K562 (cell line): ENCODE data around the gene CSNK1G2. TPM values are rescaled to one million over a fixed set of nuclear protein-coding genes. Genes with fewer than 3 reads are reported as not detected.

Experiments used
- ATF1 ChIP-seq, 2 experiments: fragments of 450-650 bp in 1 of 2; IDR thresholded peaks; 2 replicates each; pipeline ENCODE4 v1.6.1; 2016; ENCODE audit warnings: missing compliant biosample characterization in 1 of 2, missing genetic modification characterization in 1 of 2
- CC2D1A ChIP-seq: fragments of 450-650 bp; IDR thresholded peaks from 2 replicates; pipeline ENCODE4 v1.6.1; 2017; ENCODE audit warnings: mild to moderate bottlenecking
- ELF1 ChIP-seq: fragments of 200-800 bp; sonication (Bioruptor generic); IDR thresholded peaks from 2 replicates; pipeline ENCODE4 v1.6.1; 2016; ENCODE audit warnings: missing genetic modification characterization, missing compliant biosample characterization
- JUND ChIP-seq, 2 experiments: IDR thresholded peaks; 2 replicates in 1 of 2; 3 replicates in 1 of 2; pipeline ENCODE4 v1.6.1; 2011; ENCODE audit warnings: borderline replicate concordance in 2 of 2, low read depth in 2 of 2, low read length in 2 of 2, improper control_type of control experiment in 1 of 2, missing biosample characterization in 1 of 2, missing genetic modification characterization in 1 of 2, missing genetic modification reagents in 1 of 2
- MAZ ChIP-seq, 2 experiments: fragments of 450-650 bp in 1 of 2; sonication (generic) in 1 of 2; formaldehyde crosslinking; IDR thresholded peaks in 1 of 2; conservative IDR thresholded peaks in 1 of 2; 2 replicates each; pipeline versions ENCODE4 v1.4.0 to v1.5.0; 2020; ENCODE audit warnings: mild to moderate bottlenecking in 1 of 2, missing genetic modification reagents in 1 of 2
- MLLT1 ChIP-seq, 2 experiments: fragments of 450-650 bp; IDR thresholded peaks; 2 replicates each; pipeline ENCODE4 v1.6.1; 2016
- PHF21A ChIP-seq: fragments of 450-650 bp; IDR thresholded peaks from 2 replicates; pipeline ENCODE4 v1.6.1; 2017; ENCODE audit warnings: low read depth, borderline replicate concordance
- RB1 ChIP-seq: fragments of 450-650 bp; IDR thresholded peaks from 2 replicates; pipeline ENCODE4 v1.6.1; 2017; ENCODE audit warnings: low read depth, mild to moderate bottlenecking
- REST ChIP-seq, 2 experiments: fragments of 450-650 bp; formaldehyde crosslinking in 1 of 2; IDR thresholded peaks; 2 replicates each; pipeline versions ENCODE4 v1.4.0 to v1.6.1; 2014 to 2020; ENCODE audit warnings: mild to moderate bottlenecking in 2 of 2, borderline replicate concordance in 1 of 2, low read depth in 1 of 2
- SMC3 ChIP-seq: conservative IDR thresholded peaks from 2 replicates; pipeline ENCODE4 v1.6.1; 2011; ENCODE audit warnings: low read depth, low read length, improper control_type of control experiment; ENCODE audit not compliant: insufficient read depth
- SRF ChIP-seq, 2 experiments: fragments of 250-450, 450-650 bp in 1 of 2; sonication (Bioruptor Pico) in 1 of 2; sonication (generic) in 1 of 2; formaldehyde crosslinking; IDR thresholded peaks; 2 replicates each; pipeline versions ENCODE4 v1.5.0 to v1.5.1; 2020 to 2022; ENCODE audit warnings: mild to moderate bottlenecking in 1 of 2, missing genetic modification reagents in 1 of 2
- ZBTB7A ChIP-seq: IDR thresholded peaks from 2 replicates; pipeline ENCODE4 v1.6.1; 2011; ENCODE audit warnings: low read depth, mild to moderate bottlenecking, low read length, moderate library complexity, borderline replicate concordance; ENCODE audit not compliant: control insufficient read depth
- ZNF175 ChIP-seq: fragments of 200-800 bp; sonication (Bioruptor generic); IDR thresholded peaks from 2 replicates; pipeline ENCODE4 v1.6.1; 2016; ENCODE audit warnings: low read depth, mild to moderate bottlenecking, missing genetic modification characterization, missing compliant biosample characterization
- ZNF24 ChIP-seq: fragments of 450-650 bp; IDR thresholded peaks from 2 replicates; pipeline ENCODE4 v1.6.1; 2016
- ZNF780A ChIP-seq: fragments of 250-450 bp; sonication (Bioruptor Pico); IDR thresholded peaks from 2 replicates; pipeline ENCODE4 v1.5.0; 2021; ENCODE audit warnings: mild to moderate bottlenecking
- polyA plus RNA-seq, 8 experiments: library from polyadenylated mRNA; depleted of rRNA in 4 of 8; stranded (reverse) in 5 of 8; unstranded in 3 of 8; fragments of >200 nt; fragmentation: Nextera tagmentation in 2 of 8; fragmentation: Illumina TruSeq in 1 of 8; extraction: Ambion mirVana in 2 of 8; extraction: Trizol in 1 of 8; gene quantifications; 2 replicates each; pipeline versions ENCODE4 v1.2.1 to v1.2.3, GENCODE V29; 2011 to 2014; ENCODE audit warnings: inconsistent platforms in 1 of 8, missing spikeins in 1 of 8
- total RNA-seq, 7 experiments: library from RNA; depleted of rRNA in 6 of 7; stranded (reverse); fragments of >200 nt in 6 of 7; fragmentation: Illumina TruSeq in 2 of 7; extraction: Trizol in 2 of 7; gene quantifications; 2 replicates each; pipeline versions ENCODE4 v1.2.1 to v1.2.3, GENCODE V29; 2011 to 2021; ENCODE audit warnings: low replicate concordance in 1 of 7

The CSNK1G2 gene
- total and polyA plus RNA-seq, 9 of the 15 experiments (the other 6 are each of a cell fraction or from before 2014, with no cell fraction given), result 0.48 to 119 (median 49.5) TPM

- TF ChIP-seq MLLT1 (IDR thresholded peaks at IDR 0.05) (no peak), CC2D1A (peak; percentile 31; the same call in 1 of the 2 replicates), ZNF175 (CRISPR knock-in tag) (no peak), REST (IDR thresholded peaks at IDR 0.05; ENCODE audit: borderline replicate concordance) (peak; percentile 75), REST (CRISPR knock-in tag; IDR thresholded peaks at IDR 0.05; ENCODE audit: low read depth) (no peak), ELF1 (tag) (no peak), JUND (IDR thresholded peaks at IDR 0.05; ENCODE audit: borderline replicate concordance, low read depth, low read length) (0 out of 2 replicates have a peak, but pooled peaks have one; percentile 23), JUND (tag; IDR thresholded peaks at IDR 0.05; ENCODE audit: borderline replicate concordance, low read depth, low read length) (no peak), ZNF780A (CRISPR knock-in tag) (no peak), PHF21A (0 out of 2 replicates have a peak, but pooled peaks have one; percentile 36), ZBTB7A (peak; percentile 79), SRF (CRISPR knock-in tag; IDR thresholded peaks at IDR 0.05) (no peak), RB1 (peak; percentile 83), ZNF24 (no peak), MAZ (CRISPR knock-in tag; conservative IDR thresholded peaks at IDR 0.05 in 1 of 2, IDR thresholded peaks at IDR 0.05 in 1 of 2) (peak; percentile 39 to 42; a peak in 3 of 4 replicates), SMC3 (peak; percentile 79), ATF1 (CRISPR knock-in tag; IDR thresholded peaks at IDR 0.05) (no peak), ATF1 (tag; IDR thresholded peaks at IDR 0.05) (no peak)
Measured at GRCh38 chr19:1929021-1929742, 11.8 kb upstream of the CSNK1G2 start (continued).
